PC-3 (cell line): ENCODE results near the gene TMEM131L.

ENCODE experiments used
- CTCF ChIP-seq: fragments of 300-600 bp; sonication (generic); conservative IDR thresholded peaks from 2 replicates; pipeline ENCODE4 v1.5.1; 2017; ENCODE audit warnings: antibody characterized with exemption, low read depth, mild to moderate bottlenecking, low read length
- EZH2phosphoT487 ChIP-seq: fragments of 300-600 bp; sonication (generic); IDR thresholded peaks from 2 replicates; pipeline ENCODE4 v1.6.1; 2018; ENCODE audit warnings: mild to moderate bottlenecking, antibody characterized with exemption, low read length, borderline replicate concordance

DNA sequence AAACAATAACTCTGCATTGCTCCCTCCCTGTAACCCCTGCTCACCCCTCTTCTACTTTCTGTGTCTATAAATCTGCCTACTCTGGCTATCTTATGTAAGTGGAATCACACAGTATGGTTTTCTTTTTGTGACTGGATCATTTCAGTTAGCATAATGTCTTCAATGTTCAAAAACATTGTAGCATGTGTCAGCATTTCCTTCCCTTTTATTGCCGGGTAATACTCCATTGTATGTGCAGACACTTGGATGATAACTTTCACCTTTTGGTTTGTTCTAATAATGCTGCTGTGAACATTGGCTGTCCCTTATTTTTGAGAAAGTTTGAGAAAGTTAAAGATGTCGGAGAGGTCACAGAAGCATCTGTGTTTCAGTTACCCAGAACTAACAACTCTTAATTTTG, 157.3 kb downstream of the TMEM131L start:
- TF ChIP-seq CTCF (no peak), EZH2phosphoT487 (no peak)
